HG03521 (cell line): ENCODE results near the gene GPAM.
"Not testable (repeated sequence)": the region's sequence is repeated elsewhere in the genome, so short reads cannot be mapped to it uniquely, and the experiment has no call there.

Experiments
- ATAC-seq: cut with Tn5 transposase; IDR thresholded peaks from one replicate; pipeline ENCODE4 v1.9.1; 2021; ENCODE audit warnings: mild to moderate bottlenecking, moderate library complexity; ENCODE audit not compliant: unreplicated experiment

The GPAM gene

GRCh38 chr10:112136486-112137153 is 46.9 kb downstream of the GPAM start:
- ATAC-seq: no peak

- ATAC-seq: no peak
Measured at GRCh38 chr10:112135604-112136003, 48.0 kb downstream of the GPAM start.

DNA sequence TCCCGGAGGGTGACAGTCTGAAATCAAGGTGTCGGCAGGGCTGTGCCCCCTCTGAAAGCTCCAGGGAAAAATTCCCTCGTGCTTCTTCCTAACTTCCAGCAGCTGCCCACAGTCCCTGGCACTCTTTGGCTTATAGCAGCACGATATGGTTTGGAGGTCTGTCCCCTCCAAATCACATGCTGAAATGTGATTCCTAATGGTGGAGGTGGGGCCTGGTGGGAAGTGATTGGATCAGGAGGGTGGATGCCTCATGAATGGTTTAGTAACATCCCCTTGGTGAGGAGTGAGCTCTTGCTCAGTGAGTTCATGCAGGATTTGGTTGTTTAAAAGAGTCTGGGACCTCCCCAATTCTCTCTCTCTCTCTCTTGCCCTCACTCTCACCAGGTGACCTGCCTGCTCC is 51.1 kb downstream of the GPAM start:
- ATAC-seq: no peak

GRCh38 chr10:112131996-112132395 is 51.6 kb downstream of the GPAM start:
- ATAC-seq: no peak

GRCh38 chr10:112131346-112131745 is 52.2 kb downstream of the GPAM start:
- ATAC-seq: no peak

DNA sequence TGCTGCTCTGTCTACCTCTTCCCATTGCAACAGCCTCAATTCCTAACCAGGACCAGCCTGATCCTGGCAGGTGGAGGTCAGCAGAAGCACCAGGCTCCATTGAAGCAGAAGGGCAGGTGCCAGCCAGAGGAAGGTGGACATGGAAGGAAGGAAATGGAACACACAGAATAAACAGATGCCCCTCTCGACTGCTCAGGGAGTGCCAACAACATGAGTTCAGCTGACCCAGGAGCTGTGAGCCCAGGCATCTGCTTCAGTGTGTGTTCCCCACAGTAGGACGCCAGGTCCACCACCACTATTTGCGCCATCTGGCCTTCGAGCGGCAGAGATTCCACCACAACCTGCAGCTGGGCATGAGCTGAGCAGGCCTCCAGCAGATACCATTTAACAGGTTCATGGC is 56.7 kb downstream of the GPAM start:
- ATAC-seq: no peak

DNA sequence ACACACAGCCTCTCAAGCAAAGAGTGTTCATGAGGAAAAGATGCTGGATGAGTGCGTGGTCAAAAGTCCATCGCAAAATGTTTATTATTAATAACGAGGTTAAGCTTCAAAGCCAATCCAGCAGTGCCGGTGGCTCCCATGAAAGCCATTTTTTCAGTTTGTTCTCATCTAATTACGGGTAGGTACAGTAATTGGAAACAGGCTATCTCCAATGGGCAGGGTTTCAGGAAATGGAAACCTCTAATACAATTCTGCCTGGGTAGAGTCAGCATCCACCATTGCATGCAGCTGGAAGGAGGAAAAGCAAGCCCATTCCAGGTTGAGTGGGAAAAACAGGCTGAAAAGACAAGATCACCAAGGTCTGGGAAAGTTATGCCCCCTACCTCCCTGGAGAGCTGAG is 57.4 kb downstream of the GPAM start:
- ATAC-seq: no peak

GRCh38 chr10:112124866-112125265 is 58.7 kb downstream of the GPAM start:
- ATAC-seq: no peak

DNA sequence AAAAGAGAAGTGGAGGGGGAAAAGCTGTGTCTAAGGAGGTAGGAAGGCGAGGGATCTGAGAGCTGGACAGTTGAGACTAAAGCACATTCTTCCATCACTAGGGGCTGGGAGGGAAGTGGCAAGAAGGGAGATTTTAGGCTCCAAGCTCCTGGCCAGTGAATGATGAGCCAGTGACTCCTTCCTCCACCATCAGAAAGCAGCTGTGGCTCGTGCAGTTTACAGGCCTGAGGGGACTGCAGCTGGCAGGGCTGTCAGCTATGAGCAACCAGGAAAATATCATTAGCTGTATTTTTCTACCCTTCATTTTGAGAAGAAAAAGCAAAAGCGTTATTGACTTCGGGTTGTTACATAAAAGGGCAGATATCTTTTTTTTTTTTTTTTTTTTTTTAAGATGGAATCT is 60.7 kb downstream of the GPAM start:
- no peak for ATAC-seq

GRCh38 chr10:112120491-112120890 is 63.1 kb downstream of the GPAM start:
- ATAC-seq: no peak

DNA sequence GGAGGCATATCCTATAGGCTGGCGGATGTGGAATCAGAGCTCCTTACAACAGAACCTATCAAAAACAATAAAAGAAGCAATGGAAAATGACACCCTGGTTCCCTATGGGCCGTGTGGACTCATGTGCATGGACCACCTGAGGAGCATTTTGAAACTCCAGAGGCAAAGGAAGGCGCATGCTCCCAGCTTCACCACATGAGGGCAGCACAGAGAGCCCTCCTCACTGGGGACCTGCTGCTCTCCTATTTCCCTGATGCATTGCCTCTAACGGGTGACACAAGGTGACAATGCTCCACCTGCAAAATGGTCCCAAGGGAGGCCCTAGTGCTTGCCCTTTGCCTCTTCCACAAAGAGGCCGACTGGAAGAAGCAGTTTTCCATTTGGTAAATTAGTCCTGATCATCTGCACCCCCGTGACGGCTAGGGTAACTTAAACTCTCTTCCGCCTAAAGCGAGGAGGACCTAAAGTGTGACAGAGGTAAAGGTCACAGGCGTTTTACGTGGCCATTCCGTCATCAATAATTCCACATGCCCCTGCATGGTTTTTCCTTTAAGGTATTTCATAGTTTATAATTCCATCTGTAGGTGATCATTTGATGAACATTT is 67.7 kb downstream of the GPAM start:
- peak; percentile 86 for ATAC-seq

GRCh38 chr10:112109779-112110178 is 73.8 kb downstream of the GPAM start:
- ATAC-seq: not testable (repeated sequence)
